Measurements from ENCODE around the gene TYMP.

- TF ChIP-seq, protein P1, sequence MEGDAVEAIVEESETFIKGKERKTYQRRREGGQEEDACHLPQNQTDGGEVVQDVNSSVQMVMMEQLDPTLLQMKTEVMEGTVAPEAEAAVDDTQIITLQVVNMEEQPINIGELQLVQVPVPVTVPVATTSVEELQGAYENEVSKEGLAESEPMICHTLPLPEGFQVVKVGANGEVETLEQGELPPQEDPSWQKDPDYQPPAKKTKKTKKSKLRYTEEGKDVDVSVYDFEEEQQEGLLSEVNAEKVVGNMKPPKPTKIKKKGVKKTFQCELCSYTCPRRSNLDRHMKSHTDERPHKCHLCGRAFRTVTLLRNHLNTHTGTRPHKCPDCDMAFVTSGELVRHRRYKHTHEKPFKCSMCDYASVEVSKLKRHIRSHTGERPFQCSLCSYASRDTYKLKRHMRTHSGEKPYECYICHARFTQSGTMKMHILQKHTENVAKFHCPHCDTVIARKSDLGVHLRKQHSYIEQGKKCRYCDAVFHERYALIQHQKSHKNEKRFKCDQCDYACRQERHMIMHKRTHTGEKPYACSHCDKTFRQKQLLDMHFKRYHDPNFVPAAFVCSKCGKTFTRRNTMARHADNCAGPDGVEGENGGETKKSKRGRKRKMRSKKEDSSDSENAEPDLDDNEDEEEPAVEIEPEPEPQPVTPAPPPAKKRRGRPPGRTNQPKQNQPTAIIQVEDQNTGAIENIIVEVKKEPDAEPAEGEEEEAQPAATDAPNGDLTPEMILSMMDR (IDR thresholded peaks at IDR 0.05; ENCODE audit: low read length): no peak
- TF ChIP-seq EZH2 (optimal IDR thresholded peaks at IDR 0.05; ENCODE audit: low read depth, low read length) (no peak), EZH2phosphoT487 (IDR thresholded peaks at IDR 0.05; ENCODE audit: low read length) (no peak)
These were observed 22.3 kb downstream of the TYMP start, which contains the start of gene LMF2 for GRCh38 chr22:50507421-50507990.
